HG03060 (cell line): ENCODE results near the gene CDH12.
A peak's percentile ranks its signal among the peaks of the same experiment; 100 is the strongest.
"Not testable (repeated sequence)": the region's sequence is repeated elsewhere in the genome, so short reads cannot be mapped to it uniquely, and the experiment has no call there.

ENCODE experiments used
- ATAC-seq: cut with Tn5 transposase; IDR thresholded peaks from one replicate; pipeline ENCODE4 v1.9.1; 2021; ENCODE audit warnings: low read depth, moderate number of reproducible peaks; ENCODE audit not compliant: unreplicated experiment

CDH12 gene

DNA sequence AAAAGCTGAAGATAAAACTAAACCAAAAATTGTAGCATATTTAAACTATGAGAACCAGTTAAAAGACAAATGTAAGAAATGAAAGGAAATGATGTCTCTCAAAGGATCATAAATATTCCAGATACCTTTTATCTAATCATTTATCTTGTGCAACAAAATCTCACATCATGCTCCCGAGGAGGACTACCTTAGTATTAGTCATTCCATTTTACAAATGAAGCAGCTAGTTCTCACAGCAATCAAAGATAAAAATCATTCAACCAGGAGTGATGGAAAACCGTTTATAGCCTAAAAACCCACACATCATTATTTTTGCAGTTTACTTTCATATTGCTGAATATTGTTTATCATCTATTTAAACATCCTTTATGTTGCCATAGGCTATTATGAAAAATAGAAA is 190.0 kb downstream of the CDH12 start:
- ATAC-seq: no peak

DNA sequence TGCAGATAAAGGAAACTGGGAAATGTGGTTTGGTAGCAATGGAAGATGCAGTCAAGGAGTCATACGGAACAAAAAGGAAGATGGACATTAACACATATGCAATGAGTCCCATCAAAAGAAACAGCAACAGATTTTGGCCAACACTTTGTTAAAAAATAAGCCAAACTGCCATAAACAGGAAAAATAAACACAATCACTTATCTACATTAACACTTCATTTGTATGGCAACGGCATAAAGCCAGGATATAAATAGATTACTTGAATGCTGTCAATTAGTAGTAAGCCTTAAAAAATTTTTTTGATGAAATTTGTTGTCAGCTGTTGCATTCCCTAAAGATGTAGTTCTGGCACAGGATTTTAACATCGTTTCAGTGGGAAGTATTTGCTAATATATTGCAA is 190.8 kb downstream of the CDH12 start:
- ATAC-seq: no peak

DNA sequence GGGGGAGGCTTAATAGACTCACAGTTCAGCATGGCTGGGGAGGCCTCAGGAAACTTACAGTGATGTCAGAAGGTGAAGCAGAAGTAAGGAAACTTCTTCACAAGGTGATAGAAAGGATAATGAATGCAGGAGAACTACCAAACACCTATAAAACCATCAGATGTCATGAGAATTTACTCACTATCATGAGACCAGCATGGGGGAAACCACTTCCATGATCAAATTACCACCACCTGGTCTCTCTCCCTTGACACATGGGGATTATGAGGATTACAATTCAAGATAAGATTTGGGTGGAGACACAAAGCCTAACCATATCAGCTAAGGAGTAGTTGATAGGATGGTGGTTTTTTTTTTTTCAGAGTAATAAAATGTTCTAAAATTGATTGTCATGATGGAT is 201.8 kb downstream of the CDH12 start:
- ATAC-seq: no peak

DNA sequence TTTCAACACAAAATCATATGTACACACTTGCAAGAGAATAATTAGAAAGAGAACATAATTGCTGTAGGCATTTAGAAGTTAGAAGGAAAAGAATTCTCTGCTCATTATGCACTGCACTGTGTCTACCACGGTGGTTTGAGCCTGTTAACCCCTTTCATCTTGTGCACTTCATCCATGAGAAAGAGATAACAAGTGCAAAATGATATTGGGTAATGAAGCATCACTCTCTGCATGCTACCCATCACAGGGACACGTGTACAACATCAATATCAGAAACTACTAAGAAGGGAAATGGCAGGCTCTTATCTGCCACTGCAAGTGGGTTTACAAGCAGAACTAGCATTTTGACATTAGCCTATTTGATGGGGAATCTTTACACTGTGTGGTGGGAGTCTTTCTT is 202.6 kb downstream of the CDH12 start:
- no peak for ATAC-seq

DNA sequence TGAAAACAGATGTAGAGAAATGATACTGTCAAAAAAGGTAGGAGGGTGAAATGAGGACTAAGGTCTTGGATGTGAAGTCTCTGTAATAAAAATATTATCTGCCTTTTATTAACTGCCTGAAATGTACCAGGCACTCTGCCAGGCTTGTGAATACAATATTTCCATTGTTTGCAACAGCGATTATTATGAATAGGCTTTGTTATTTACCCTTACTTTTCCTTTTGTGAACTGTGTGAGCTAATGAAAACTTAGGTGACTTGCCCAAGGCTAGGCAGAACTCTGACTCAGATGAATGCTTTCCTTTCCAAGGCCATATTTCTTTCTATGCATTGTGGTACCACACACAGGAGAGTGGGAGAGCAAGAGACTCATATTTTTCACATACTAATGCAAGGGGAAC is 204.1 kb downstream of the CDH12 start:
- no peak for ATAC-seq

DNA sequence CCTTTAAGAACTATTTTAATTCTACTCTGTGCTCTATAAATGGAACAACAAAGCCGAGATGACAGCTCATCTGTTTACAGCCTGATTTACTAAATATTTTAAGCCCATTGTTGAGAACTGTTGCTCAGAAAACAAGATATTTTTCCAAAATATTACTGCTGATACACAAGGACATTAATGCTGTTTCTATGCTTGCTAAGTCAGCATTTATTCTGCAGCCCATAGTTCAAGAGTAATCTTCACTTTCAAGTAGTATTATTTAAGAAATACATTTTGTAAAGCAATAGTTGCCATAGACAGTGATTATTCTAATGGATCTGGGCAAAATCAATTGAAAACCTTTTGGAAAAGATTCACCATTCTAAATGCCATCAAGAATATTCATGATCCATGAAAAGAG is 208.3 kb downstream of the CDH12 start:
- ATAC-seq: no peak

DNA sequence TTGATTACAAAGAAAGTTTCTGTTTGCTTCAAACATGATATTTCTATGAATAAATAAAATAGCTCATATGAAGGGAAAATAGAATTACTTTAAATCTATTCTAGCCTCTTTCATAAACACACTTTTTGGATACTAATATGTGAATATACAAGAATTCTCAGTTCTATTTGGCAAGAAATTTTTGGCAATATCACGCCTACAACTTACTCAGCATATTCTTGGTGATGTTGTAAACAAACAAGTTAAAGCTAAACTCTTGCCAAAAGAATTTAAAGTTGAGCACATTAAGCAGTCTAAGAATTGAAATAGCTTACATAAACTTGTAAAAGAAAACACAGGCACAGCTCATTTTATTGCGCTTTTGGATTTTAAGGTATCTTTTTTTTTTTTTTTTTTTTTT is 209.8 kb downstream of the CDH12 start:
- ATAC-seq: no peak

DNA sequence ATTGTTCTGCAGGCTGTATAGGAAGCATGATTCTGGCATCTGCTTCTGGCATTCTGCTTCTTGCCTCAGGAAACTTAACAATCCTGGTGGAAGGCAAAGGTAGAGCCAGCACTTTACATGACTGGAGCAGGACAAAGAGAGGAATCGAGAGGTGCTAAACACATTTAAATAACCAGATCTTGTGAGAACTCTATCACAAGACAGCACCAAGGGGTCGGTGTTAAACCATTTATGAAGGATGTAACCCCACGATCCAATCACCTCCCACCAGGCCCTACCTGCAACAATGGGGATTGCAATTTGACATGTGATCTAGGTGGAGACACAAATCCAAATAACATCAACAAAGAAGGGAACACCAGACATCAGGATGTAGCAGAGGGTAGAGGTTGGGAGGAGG is 221.5 kb downstream of the CDH12 start:
- no peak for ATAC-seq

DNA sequence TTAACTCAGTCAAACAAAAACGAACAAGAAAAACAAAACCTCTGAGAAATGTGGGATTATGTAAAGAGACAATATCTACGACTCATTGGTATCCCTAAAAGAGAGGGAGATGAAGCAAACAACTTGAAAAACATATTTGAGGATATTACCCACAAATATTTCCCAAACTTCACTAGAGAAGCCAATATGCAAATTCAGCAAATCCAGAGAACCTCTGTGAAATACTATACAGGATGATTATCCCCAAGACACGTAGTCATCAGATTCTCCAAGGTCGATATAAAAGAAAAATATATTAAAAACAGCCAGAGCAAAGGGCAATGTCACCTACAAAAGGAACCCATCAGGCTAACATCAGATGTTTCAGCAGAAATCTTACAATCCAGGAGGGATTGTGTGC is 226.1 kb downstream of the CDH12 start:
- ATAC-seq: no peak

DNA sequence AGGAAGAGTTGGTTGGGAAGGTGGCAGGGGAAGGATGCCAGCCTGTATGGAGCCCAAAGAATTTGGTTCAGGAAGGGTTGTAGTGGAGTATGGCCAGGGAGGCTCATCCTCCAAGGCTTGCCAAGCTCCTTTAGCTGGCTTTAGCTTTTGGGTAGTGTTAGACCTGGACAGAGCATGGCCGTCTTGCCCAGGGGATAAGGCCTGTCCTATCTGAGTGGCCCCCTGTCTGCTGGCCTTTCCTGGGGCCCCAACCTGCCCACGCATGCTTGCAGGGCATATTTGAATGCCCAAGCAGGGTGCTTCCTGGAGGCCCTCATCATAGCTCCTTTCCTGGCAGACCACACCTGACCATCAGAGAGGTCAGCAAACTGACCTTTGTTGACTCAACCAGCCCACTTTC is 227.7 kb downstream of the CDH12 start:
- no peak for ATAC-seq

DNA sequence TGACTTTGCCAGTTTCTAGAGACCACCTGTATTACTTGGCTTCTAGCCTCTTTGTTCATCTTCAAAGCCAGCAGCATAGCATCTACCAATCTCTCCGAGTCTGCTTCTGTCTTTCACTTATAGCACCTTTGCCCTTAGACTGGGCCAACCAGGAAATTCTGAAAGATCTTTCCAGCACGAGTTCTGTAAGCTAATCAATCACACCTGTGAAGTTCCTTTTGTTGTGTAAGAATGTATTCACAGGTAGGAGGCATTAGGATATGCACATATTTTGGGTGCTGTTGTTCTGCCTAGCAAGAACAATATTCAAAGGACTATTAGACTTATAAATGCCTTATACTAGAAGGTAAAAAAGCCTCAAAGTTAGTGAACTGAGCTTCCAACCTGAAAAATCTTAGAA is 232.1 kb downstream of the CDH12 start:
- no peak for ATAC-seq

DNA sequence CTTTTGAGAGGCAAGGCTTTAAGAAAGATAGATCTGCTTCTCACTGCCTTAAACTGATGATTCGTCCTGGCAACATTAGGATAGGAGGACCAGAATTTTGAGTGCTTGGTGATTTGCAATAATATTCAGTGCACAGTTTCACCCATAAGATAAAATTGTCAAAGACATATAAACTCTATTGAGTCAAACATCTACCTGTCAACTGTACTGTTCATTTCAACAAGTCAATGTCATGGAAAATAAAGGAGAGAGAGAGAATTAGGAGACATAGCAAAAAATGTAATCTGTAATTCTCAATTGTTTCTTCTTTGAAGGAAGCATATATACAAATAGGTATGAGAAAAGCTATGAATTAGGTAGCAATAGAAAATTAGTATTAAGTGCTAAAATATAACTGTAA is 237.2 kb downstream of the CDH12 start:
- no peak for ATAC-seq

DNA sequence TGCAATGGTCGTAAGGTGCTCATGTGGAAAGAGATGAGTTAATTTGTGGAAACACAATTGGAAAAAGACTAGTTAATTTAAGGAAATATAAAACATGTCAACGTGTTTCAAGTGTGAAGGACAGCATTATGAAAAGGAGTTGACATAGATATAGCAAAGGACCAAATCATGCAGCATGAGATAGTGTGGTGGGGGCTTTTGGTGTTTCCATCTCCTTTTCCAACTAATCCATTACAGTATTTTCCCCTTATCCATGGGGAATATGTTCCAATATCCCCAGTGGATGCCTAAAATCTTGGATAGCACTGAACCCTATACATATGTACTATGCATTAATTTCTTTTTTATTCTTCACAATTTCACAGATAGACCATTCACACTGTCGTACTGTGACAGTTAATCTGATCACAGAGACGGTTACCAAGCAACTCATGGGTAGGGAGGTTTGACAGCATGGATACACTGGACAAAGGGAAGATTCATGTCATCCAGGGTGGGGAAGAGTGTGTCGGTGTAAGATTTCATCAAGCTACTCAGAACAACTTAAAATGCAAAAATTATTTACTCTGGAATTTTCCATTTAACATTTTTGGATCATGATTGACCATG is 238.6 kb downstream of the CDH12 start:
- no peak for ATAC-seq

DNA sequence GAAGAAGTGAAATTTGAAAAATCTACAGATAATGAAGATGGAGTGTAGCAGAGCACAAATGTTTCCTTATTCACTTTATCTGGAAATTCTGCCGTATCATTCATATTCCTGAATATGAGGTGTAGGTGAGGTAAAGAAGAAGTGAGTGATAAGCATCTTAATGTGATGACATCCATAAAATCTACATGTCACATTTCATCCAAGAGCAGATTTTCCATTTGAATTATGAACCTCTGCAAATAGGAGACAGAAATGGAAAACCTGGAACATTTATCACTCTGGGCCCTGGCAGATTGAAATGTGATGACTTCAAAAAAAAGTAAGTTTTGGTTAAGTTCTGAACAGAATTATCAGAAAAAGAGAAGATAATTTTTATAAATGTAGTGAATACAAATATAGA is 240.2 kb downstream of the CDH12 start:
- no peak for ATAC-seq

DNA sequence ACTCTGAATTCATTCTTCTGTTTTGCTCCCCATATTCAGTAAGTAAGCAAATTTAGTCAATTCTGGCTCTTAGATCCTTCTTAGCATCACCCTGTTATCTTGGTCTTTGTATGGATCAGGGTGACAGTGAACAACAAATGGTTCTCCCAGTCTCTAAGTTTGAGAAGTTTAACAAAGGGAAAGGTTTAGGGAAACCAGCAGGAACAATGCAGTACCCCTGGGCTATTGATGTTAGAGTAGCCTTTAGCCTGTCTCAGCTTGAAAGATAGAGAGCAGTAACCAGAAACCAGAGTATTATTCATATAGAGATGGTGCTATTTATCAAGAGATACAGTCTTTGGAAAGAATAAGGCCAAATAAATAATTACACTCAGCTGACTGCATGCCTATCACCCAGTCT is 241.8 kb downstream of the CDH12 start:
- no peak for ATAC-seq

DNA sequence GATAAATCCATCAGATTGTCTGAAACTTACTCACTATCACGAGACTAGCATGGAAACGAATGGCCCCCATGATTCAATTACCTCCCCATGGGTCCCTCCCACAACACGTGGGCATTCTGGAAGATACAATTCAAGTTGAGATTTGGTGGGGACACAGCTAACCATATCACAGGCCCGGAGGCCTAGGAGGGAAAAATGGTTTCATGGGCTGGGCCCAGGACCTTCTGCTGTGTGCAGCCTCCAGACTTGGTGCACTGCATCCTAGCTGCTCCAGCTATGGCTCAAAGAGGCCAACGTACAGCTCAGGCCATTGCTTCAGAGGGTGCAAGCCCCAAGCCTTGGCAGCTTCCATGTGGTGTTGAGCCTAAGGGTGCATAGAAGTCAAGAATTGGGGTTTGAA is 245.6 kb downstream of the CDH12 start:
- ATAC-seq: not testable (repeated sequence)

DNA sequence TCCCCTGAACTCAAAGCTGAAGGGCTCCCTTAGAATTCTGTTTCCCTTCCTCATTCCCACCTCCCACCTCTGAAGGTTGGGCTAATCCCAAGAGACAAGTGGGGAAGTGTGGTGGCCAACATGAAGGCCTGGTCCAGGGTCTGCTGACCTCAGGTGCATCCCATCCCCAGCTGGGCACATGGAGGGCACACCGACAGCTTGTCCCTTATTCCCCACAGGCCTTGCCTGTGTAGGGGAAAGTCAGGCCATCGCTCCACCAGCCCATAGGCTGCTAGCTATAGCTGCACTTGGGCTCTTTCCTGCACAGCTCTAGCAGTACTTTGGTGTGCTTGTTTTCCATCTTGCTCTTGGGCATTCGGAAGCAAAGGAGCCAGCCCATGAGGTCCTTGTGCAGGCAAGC is 247.7 kb downstream of the CDH12 start:
- ATAC-seq: no peak

DNA sequence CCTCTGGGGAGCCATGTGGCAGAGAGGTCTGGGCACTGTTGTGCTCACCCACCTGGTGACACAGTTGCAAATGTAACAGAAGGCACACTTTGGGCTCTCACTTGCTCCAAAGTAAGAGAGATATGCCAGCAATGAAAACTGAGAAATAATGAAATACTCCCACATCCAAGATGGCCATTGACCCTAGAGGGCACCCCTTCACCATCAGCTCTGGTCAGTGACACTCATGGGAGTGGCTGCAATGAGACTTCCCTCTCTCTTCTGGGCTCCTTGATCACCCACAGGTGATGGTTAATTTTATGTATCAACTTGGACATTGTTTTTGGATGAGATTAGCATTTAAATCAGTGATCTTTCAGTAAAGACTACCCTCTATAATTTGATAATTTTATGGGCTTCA is 248.4 kb downstream of the CDH12 start:
- no peak for ATAC-seq

DNA sequence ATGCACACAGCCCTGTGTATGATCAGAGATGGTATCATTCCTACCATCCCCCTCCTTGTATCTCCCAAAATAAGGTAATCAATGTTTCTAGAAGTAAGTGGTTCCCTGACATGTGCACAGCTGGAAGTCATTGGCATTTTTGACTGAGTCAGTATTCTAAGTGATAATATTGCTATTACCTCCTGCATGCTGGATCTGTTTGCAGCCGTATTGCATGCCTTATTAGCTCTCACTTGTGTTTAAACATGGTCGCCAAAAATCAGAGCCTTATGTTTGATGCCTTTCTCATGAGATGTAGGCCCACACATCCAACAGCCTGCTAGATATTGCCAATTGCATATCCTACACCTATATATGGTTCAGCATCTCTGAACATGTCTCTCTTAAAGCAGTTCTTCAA is 254.3 kb downstream of the CDH12 start:
- ATAC-seq: no peak

DNA sequence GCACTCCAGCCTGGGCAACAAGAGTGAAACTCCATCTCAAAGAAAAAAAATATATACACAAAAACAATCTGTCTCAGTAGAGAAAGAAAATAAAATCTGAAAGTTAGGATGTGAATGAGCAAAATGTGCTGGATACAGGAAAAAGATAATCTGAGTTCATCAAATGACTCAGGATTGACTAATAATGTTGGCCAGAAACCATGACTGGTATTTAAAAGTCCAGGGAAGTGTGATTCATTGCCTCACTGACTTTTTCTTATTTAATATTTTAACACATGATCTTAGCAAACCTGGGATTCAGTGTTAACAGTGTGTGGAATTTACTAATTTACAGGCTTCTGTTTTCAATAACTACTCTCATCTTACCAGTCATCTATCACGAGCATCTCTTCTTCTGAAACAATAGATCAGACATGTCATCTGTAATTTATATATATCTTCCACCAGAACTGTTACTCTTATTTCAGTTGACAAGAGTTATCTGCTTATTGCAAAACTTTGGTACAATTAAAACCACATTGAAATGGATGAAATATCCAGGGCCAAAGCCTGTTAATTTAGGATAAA is 256.7 kb downstream of the CDH12 start:
- no peak for ATAC-seq

DNA sequence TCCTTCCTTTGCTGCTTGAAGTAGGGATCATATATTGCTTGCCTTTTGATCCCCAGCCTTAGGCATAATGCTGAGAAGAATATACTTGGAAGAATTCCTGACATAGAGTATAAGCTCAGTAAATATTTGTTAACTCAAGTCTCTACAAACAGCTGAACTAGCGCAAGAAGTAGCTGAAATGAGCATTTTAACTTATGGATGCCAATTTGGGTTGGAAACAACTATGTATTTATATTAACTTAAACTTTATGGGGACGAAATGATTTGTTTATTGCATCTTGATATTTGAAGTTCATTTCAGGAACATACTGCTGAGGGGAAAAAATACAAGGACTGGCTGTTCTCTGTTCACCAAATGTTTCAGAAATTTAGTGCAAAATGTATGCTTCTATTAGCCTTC is 258.7 kb downstream of the CDH12 start:
- no peak for ATAC-seq

DNA sequence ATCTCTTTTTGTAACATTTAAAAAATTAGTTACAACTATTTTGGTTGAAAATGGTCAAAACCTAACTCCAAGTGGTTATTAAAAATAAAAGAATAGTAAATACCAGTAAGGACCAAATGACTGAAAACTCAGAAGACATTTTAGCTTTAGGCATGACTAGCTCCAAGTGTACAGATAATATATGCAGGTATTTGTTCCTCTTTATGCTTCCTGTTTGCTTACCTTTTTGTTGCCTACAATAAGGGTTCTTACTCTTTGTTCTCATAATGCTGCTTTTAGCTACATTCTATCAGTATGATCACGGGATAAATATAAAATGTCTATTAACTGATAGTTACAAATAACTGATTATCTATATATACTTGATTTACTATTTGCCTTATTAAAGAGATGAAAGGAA is 259.6 kb downstream of the CDH12 start:
- peak; percentile 86 for ATAC-seq

DNA sequence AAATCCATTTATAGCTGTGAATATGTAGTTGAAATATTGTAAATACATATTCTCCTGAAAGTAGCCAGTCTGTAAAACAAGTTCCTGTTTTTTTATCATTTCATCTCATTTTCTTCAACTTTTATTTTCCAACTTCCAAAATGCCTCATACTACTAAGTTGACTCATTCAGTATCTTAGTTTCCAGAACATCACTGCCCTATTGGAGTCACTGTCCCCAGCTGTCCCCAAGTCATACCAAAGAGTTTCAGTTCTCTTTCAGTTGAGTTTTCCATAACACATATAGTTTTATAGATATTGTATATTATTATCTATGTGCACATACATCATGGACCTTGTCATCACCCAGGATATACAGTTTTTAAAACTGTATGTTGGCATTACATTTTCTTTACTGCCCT is 261.7 kb downstream of the CDH12 start:
- ATAC-seq: peak; percentile 32
